H9 (cell line): Measurements from ENCODE around the gene APPL2. TPM values are rescaled to one million over a fixed set of nuclear protein-coding genes. Genes with fewer than 3 reads are reported as not detected.

Experiments
- DNase-seq: peaks from one replicate; pipeline ENCODE4 v3.0.0-alpha.2; 2017
- H2AFZ ChIP-seq: one replicate; pipeline ENCODE4 v1.6.1; 2013; ENCODE audit warnings: mild to moderate bottlenecking, low read length, control low read depth, moderate library complexity
- H2AK5ac ChIP-seq: 2 replicates; pipeline ENCODE4 v1.6.1; 2013; ENCODE audit warnings: low read length, control low read depth, mixed read lengths; ENCODE audit not compliant: insufficient read length
- H2BK120ac ChIP-seq: one replicate; pipeline ENCODE4 v1.6.1; 2013; ENCODE audit warnings: low read depth, mild to moderate bottlenecking, low read length, control low read depth, inconsistent platforms; ENCODE audit not compliant: poor library complexity, severe bottlenecking
- H2BK12ac ChIP-seq: 2 replicates; pipeline ENCODE4 v1.6.1; 2013; ENCODE audit warnings: low read length, control low read depth, mixed read lengths, low read depth; ENCODE audit not compliant: insufficient read length
- H2BK15ac ChIP-seq: 2 replicates; pipeline ENCODE4 v1.6.1; 2013; ENCODE audit warnings: low read depth, low read length, control low read depth
- H2BK20ac ChIP-seq: one replicate; pipeline ENCODE4 v1.6.1; 2013; ENCODE audit warnings: low read depth, mild to moderate bottlenecking, low read length, control low read depth, inconsistent platforms; ENCODE audit not compliant: poor library complexity, severe bottlenecking
- H2BK5ac ChIP-seq: 2 replicates; pipeline ENCODE4 v1.6.1; 2013; ENCODE audit warnings: low read length, control low read depth, mixed read lengths; ENCODE audit not compliant: insufficient read length
- H3K14ac ChIP-seq: 2 replicates; pipeline ENCODE4 v1.6.1; 2013; ENCODE audit warnings: low read length, control low read depth; ENCODE audit not compliant: insufficient read depth
- H3K18ac ChIP-seq: 2 replicates; pipeline ENCODE4 v1.6.1; 2013; ENCODE audit warnings: low read depth, mild to moderate bottlenecking, mixed read lengths, low read length, control low read depth; ENCODE audit not compliant: insufficient read length
- H3K23ac ChIP-seq: 2 replicates; pipeline ENCODE4 v1.6.1; 2013; ENCODE audit warnings: low read length, control low read depth, mixed read lengths, low read depth; ENCODE audit not compliant: insufficient read length
- H3K23me2 ChIP-seq: 2 replicates; pipeline ENCODE4 v1.6.1; 2013; ENCODE audit warnings: low read depth, mild to moderate bottlenecking, mixed read lengths, low read length, control low read depth; ENCODE audit not compliant: insufficient read length, poor library complexity, severe bottlenecking
- H3K27ac ChIP-seq: 2 replicates; pipeline ENCODE4 v1.5.1; 2013; ENCODE audit warnings: low read length, control low read depth, mixed read lengths, low read depth; ENCODE audit not compliant: insufficient read length
- H3K27me3 ChIP-seq: 2 replicates; pipeline ENCODE4 v1.6.1; 2013; ENCODE audit warnings: low read length, control low read depth, inconsistent platforms; ENCODE audit not compliant: insufficient read depth
- H3K4ac ChIP-seq: 2 replicates; pipeline ENCODE4 v1.6.1; 2013; ENCODE audit warnings: low read depth, mild to moderate bottlenecking, control low read depth, inconsistent platforms, low read length, moderate library complexity
- H3K4me1 ChIP-seq: 2 replicates; pipeline ENCODE4 v1.6.1; 2013; ENCODE audit warnings: low read length, control low read depth, inconsistent platforms; ENCODE audit not compliant: insufficient read depth
- H3K4me2 ChIP-seq: 2 replicates; pipeline ENCODE4 v1.6.1; 2013; ENCODE audit warnings: low read length, control low read depth, mixed read lengths; ENCODE audit not compliant: insufficient read length, insufficient read depth
- H3K56ac ChIP-seq: 2 replicates; pipeline ENCODE4 v1.6.1; 2013; ENCODE audit warnings: low read depth, mild to moderate bottlenecking, mixed read lengths, low read length, control low read depth; ENCODE audit not compliant: insufficient read length
- H3K79me1 ChIP-seq: 2 replicates; pipeline ENCODE4 v1.6.1; 2013; ENCODE audit warnings: low read depth, mild to moderate bottlenecking, moderate library complexity, low read length, control low read depth, inconsistent platforms; ENCODE audit not compliant: insufficient read depth, poor library complexity, severe bottlenecking
- H3K79me2 ChIP-seq: 2 replicates; pipeline ENCODE4 v1.6.1; 2013; ENCODE audit warnings: low read length, control low read depth, inconsistent platforms; ENCODE audit not compliant: insufficient read depth
- H3K9ac ChIP-seq: 2 replicates; pipeline ENCODE4 v1.6.1; 2013; ENCODE audit warnings: low read length, control low read depth, mixed read lengths; ENCODE audit not compliant: insufficient read length; ENCODE audit errors: extremely low read depth
- H3K9me3 ChIP-seq: one replicate; pipeline ENCODE4 v1.6.1; 2013; ENCODE audit warnings: low read depth, low read length, inconsistent platforms; ENCODE audit not compliant: control insufficient read depth
- H3T11ph ChIP-seq: one replicate; pipeline ENCODE4 v1.6.1; 2013; ENCODE audit warnings: mild to moderate bottlenecking, low read length, control low read depth, inconsistent platforms
- H4K20me1 ChIP-seq: one replicate; pipeline ENCODE4 v1.6.1; 2013; ENCODE audit not compliant: control insufficient read depth, insufficient read length, insufficient read depth
- H4K5ac ChIP-seq: 2 replicates; pipeline ENCODE4 v1.6.1; 2013; ENCODE audit warnings: low read depth, mild to moderate bottlenecking, mixed read lengths, low read length, control low read depth; ENCODE audit not compliant: insufficient read length
- H4K8ac ChIP-seq: replicated peaks from 2 replicates; pipeline ENCODE4 v1.6.1; 2013; ENCODE audit warnings: low read length, control low read depth, mixed read lengths, low read depth; ENCODE audit not compliant: insufficient read length
- H4K91ac ChIP-seq: 2 replicates; pipeline ENCODE4 v1.6.1; 2013; ENCODE audit warnings: low read depth, mild to moderate bottlenecking, moderate library complexity, mixed read lengths, low read length, control low read depth; ENCODE audit not compliant: insufficient read length
- H3K27ac Mint-ChIP-seq, 3 experiments: 2 replicates in 2 of 3; 3 replicates in 1 of 3; pipeline ENCODE4 v1.8.0; 2020 to 2021; ENCODE audit warnings: mixed read lengths in 3 of 3, mild to moderate bottlenecking in 1 of 3, moderate library complexity in 1 of 3
- H3K27me3 Mint-ChIP-seq: 2 replicates; pipeline ENCODE4 v1.8.0; 2021; ENCODE audit warnings: low read depth, mild to moderate bottlenecking, moderate library complexity, mixed read lengths
- H3K36me3 Mint-ChIP-seq, 3 experiments: 2 replicates in 2 of 3; 3 replicates in 1 of 3; pipeline ENCODE4 v1.8.0; 2020 to 2021; ENCODE audit warnings: low read depth in 3 of 3, mixed read lengths in 3 of 3; ENCODE audit not compliant: insufficient read depth in 1 of 3
- H3K4me1 Mint-ChIP-seq, 2 experiments: 2 replicates each; pipeline ENCODE4 v1.8.0; 2020; ENCODE audit warnings: mixed read lengths in 2 of 2
- H3K4me3 Mint-ChIP-seq, 2 experiments: 2 replicates in 1 of 2; 3 replicates in 1 of 2; pipeline ENCODE4 v1.8.0; 2020 to 2021; ENCODE audit warnings: mild to moderate bottlenecking in 2 of 2, mixed read lengths in 2 of 2, moderate library complexity in 1 of 2
- H3K9me3 Mint-ChIP-seq, 2 experiments: 2 replicates in 1 of 2; 3 replicates in 1 of 2; pipeline ENCODE4 v1.8.0; 2020; ENCODE audit warnings: mild to moderate bottlenecking in 2 of 2, mixed read lengths in 2 of 2, moderate library complexity in 1 of 2
- CTCF ChIP-seq: fragments of 200-600 bp; sonication (generic); conservative IDR thresholded peaks from 3 replicates; pipeline ENCODE4 v1.8.0; 2021; ENCODE audit warnings: antibody characterized with exemption, mild to moderate bottlenecking
- WGBS: extraction: QIAGEN DNeasy Blood & Tissue Kit; methylation state at CpG from one replicate; pipeline ENCODE4 v1.1.7; 2013; ENCODE audit warnings: missing lambda C conversion rate, low lambda C conversion rate, mixed read lengths; ENCODE audit not compliant: insufficient read length; ENCODE audit errors: extremely low coverage; 5-methylcytosine and 5-hydroxymethylcytosine counted together
- total RNA-seq: library from RNA; stranded (reverse); gene quantifications from 2 replicates; pipeline ENCODE4 v1.2.1, GENCODE V29; 2021

The APPL2 gene
- total RNA-seq, 1 experiment from 2014 or later: 18.5 TPM

GRCh38 chr12:105235281-105235731 lies 668 bp downstream of the APPL2 start:
- peak overlapping the region; percentile 19 to 74 (median 33); a peak in 4 of 7 replicates for H3K27ac Mint-ChIP-seq
- H3K9ac ChIP-seq: peak overlapping the region; percentile 1
- no peak overlapping the region for H3K14ac ChIP-seq
- no peaks in the 10 kb centered on the region for H3K27me3 ChIP-seq
- H4K8ac ChIP-seq: no peak overlapping the region
- H3K4me2 ChIP-seq: peak overlapping the region; percentile 77
- H3T11ph ChIP-seq: no peak overlapping the region
- no peak for TF ChIP-seq CTCF
- H3K9me3 Mint-ChIP-seq: no peaks in the 10 kb centered on the region; a peak in 1 of 5 replicates
- H3K9me3 ChIP-seq: no peaks in the 10 kb centered on the region
- DNase-seq: no peak
- H3K27ac ChIP-seq: no peak overlapping the region
- no peak overlapping the region for H2AK5ac ChIP-seq
- H4K20me1 ChIP-seq: no peaks in the 10 kb centered on the region
- 0 out of 2 replicates have a peak, but pooled peaks cover 2% of the 10 kb centered on the region for H3K79me2 ChIP-seq
- no peaks in the 10 kb centered on the region for H3K79me1 ChIP-seq
- H2BK5ac ChIP-seq: no peak overlapping the region
- H3K56ac ChIP-seq: no peak overlapping the region
- no peak overlapping the region for H2BK120ac ChIP-seq
- WGBS: no CpG with 5 or more reads among the region's 9 CpGs
- H3K27me3 Mint-ChIP-seq: peaks cover 4% of the 10 kb centered on the region
- H3K36me3 Mint-ChIP-seq: no peaks in the 10 kb centered on the region
- no peak overlapping the region for H3K4ac ChIP-seq
- H3K4me3 Mint-ChIP-seq: peak overlapping the region; percentile 73 to 92
- no peak overlapping the region for H2BK15ac ChIP-seq
- peaks cover 6% of the 10 kb centered on the region for H3K23me2 ChIP-seq
- H2BK20ac ChIP-seq: no peak overlapping the region
- no peak overlapping the region for H2BK12ac ChIP-seq
- H3K4me1 ChIP-seq: no peaks in the 10 kb centered on the region
- no peak overlapping the region for H2AFZ ChIP-seq
- H3K23ac ChIP-seq: no peak overlapping the region
- no peak overlapping the region for H3K18ac ChIP-seq
- H3K4me1 Mint-ChIP-seq: peaks cover 15 to 21% of the 10 kb centered on the region in 2 experiments
- no peak overlapping the region for H4K91ac ChIP-seq
- H4K5ac ChIP-seq: no peak overlapping the region
